A673 (cell line): Measurements from ENCODE around the gene UNC13B. TPM values are rescaled to one million over a fixed set of nuclear protein-coding genes. Genes with fewer than 3 reads are reported as not detected.

Source experiments
- BruUV-seq: library from RNA; stranded (reverse); fragments of 400-500 nt; replicated peaks from 2 replicates; lab custom pipeline; 2021; lab: Mats Ljungman, UMichigan
- CTCF ChIA-PET: fragments of 300-600 bp; sonication (Branson Sonifier 250); formaldehyde crosslinking; loops from one replicate; lab custom pipeline; 2022; ENCODE audit warnings: antibody characterized with exemption; lab: Charles Lee
- POLR2A ChIA-PET: fragments of 300-600 bp; sonication (Branson Sonifier 250); formaldehyde crosslinking; loops from one replicate; lab custom pipeline; 2022; ENCODE audit warnings: antibody characterized with exemption; ENCODE audit not compliant: low non-redundant PET; lab: Charles Lee
- DNase-seq: peaks from one replicate; pipeline ENCODE4 v3.0.0-alpha.2; 2015; ENCODE audit warnings: low spot score
- H3K27ac ChIP-seq: fragments of 200-600 bp; sonication (generic); 2 replicates; pipeline ENCODE4 v1.5.1; 2016; ENCODE audit warnings: mixed run types, low read depth, mild to moderate bottlenecking, mixed read lengths, antibody characterized with exemption, low read length; ENCODE audit not compliant: poor library complexity, severe bottlenecking
- H3K27me3 ChIP-seq: fragments of 200-600 bp; sonication (generic); replicated peaks from 2 replicates; pipeline ENCODE4 v1.6.1; 2017; ENCODE audit warnings: mixed run types, low read depth, mild to moderate bottlenecking, mixed read lengths, antibody characterized with exemption, low read length; ENCODE audit not compliant: insufficient read depth, poor library complexity
- H3K36me3 ChIP-seq: fragments of 200-600 bp; sonication (generic); 2 replicates; pipeline ENCODE4 v1.6.1; 2016; ENCODE audit warnings: mixed run types, mild to moderate bottlenecking, mixed read lengths, antibody characterized with exemption, low read length; ENCODE audit not compliant: insufficient read depth, poor library complexity, severe bottlenecking
- H3K4me1 ChIP-seq: fragments of 200-600 bp; sonication (generic); 2 replicates; pipeline ENCODE4 v1.6.1; 2017; ENCODE audit warnings: mixed run types, mild to moderate bottlenecking, mixed read lengths, antibody characterized with exemption, low read length; ENCODE audit not compliant: insufficient read depth, poor library complexity, severe bottlenecking
- H3K4me3 ChIP-seq: fragments of 200-600 bp; sonication (generic); 2 replicates; pipeline ENCODE4 v1.5.1; 2016; ENCODE audit warnings: low read depth, mixed run types, mild to moderate bottlenecking, mixed read lengths, low read length; ENCODE audit not compliant: poor library complexity, severe bottlenecking
- H3K9me3 ChIP-seq: fragments of 200-600 bp; sonication (generic); 2 replicates; pipeline ENCODE4 v1.6.1; 2016; ENCODE audit warnings: mixed run types, low read depth, mild to moderate bottlenecking, mixed read lengths, antibody characterized with exemption, low read length; ENCODE audit not compliant: poor library complexity, severe bottlenecking
- EZH2 ChIP-seq: fragments of 200-600 bp; sonication (generic); IDR thresholded peaks from 2 replicates; pipeline ENCODE4 v1.6.1; 2017; ENCODE audit warnings: borderline replicate concordance, low read depth, mild to moderate bottlenecking, mixed read lengths, antibody characterized with exemption, low read length; ENCODE audit not compliant: poor library complexity, severe bottlenecking
- intact Hi-C: fragments of 100-400 bp; cut with micrococcal nuclease; formaldehyde crosslinking; loops from one replicate; pipeline ENCODE4 v1.10.0; 2022; ENCODE audit not compliant: unreplicated experiment
- total RNA-seq: library from RNA; stranded (reverse); gene quantifications from 2 replicates; pipeline ENCODE4 v1.2.3, GENCODE V29; 2021
- TF ChIP-seq, protein P1 (sequence below): fragments of 300-800, 200-600 bp; sonication (generic); conservative IDR thresholded peaks from 2 replicates; pipeline ENCODE4 v1.5.1; 2017; ENCODE audit warnings: low read depth, mild to moderate bottlenecking, antibody characterized with exemption, low read length, moderate library complexity, mixed read lengths

The UNC13B gene
- total RNA-seq, 1 experiment from 2014 or later, result 19.8 TPM

DNA sequence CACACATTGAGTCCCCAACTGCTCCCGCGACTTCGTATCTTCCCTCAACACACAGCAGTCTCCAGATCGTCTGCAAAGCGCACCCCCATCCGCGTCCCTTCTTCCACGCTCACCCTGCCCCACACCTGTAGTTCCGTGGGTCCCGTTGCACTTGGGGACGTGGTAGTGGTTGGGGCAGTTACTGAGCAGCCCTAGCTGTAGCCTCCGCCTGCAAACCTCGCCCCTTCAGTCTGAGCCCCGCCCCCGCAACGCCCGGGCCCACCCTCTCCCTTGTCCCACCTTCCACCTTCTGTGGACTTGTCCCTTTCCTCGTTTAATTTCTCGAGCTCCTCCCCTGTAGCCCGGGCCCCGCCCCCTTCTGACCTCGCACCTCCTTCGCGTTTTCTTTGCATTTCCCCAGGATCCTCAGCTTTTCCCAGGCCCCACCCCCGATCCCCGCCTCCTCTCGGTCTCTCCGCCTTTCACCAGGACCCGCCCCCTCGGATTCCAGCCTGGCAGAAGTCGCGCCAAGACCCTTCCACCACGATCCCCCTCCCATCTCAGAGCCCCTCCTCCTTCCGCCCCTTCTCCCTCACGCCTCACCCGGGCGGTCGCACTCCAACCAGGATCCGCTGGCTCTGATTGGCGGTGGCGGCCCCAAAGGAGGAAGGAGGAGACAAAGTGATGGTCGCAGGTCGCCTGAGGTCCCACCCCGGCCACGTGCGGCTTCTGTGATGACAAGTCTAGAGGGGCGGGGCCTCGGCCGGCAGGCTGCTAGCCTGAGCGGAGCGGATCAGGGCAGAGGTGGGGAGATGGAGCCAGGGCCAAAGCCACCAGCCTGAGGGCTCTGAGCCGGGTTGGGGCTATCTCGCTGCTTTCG is 45.9 kb upstream of the UNC13B start, which contains the start of gene ATOSB:
Gene ATOSB, minus strand, starts transcription at position 183 of the 859 bp plus-strand sequence. CDS start 7,588 bp downstream, outside the sequence.
- no peaks in the 10 kb centered on the region for H3K27me3 ChIP-seq
- no peaks in the 10 kb centered on the region for H3K36me3 ChIP-seq
- intact Hi-C loops, result loop anchor here (1.0 to 10.0 kb wide), 6 partner anchors 143 to 541 kb away; partner anchors contain the start of genes CCDC107 and RMRP
- no TSS peak for BruUV-seq
- no peak for TF ChIP-seq EZH2
- TF ChIP-seq, protein P1, sequence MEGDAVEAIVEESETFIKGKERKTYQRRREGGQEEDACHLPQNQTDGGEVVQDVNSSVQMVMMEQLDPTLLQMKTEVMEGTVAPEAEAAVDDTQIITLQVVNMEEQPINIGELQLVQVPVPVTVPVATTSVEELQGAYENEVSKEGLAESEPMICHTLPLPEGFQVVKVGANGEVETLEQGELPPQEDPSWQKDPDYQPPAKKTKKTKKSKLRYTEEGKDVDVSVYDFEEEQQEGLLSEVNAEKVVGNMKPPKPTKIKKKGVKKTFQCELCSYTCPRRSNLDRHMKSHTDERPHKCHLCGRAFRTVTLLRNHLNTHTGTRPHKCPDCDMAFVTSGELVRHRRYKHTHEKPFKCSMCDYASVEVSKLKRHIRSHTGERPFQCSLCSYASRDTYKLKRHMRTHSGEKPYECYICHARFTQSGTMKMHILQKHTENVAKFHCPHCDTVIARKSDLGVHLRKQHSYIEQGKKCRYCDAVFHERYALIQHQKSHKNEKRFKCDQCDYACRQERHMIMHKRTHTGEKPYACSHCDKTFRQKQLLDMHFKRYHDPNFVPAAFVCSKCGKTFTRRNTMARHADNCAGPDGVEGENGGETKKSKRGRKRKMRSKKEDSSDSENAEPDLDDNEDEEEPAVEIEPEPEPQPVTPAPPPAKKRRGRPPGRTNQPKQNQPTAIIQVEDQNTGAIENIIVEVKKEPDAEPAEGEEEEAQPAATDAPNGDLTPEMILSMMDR, result no peak
- peak within 1 kb of the TSS; percentile 53 for H3K4me3 ChIP-seq
- CTCF ChIA-PET, result interaction anchor here (0.5 to 1.3 kb wide), 9 partner anchors 13 to 438 kb away, joined by 3 to 17 read pairs (median 4); partner anchors contain the start of gene STOML2
- DNase-seq, result peak; percentile 98
- POLR2A ChIA-PET, result interaction anchor here (0.5 to 1.0 kb wide), 3 partner anchors 13 to 216 kb away, joined by 3 to 4 read pairs (median 3); partner anchors contain the start of gene STOML2
- no peaks in the 10 kb centered on the region for H3K9me3 ChIP-seq
- H3K27ac ChIP-seq, result peak within 1 kb of the TSS; percentile 83
- H3K4me1 ChIP-seq, result peaks cover 30% of the 10 kb centered on the region

DNA sequence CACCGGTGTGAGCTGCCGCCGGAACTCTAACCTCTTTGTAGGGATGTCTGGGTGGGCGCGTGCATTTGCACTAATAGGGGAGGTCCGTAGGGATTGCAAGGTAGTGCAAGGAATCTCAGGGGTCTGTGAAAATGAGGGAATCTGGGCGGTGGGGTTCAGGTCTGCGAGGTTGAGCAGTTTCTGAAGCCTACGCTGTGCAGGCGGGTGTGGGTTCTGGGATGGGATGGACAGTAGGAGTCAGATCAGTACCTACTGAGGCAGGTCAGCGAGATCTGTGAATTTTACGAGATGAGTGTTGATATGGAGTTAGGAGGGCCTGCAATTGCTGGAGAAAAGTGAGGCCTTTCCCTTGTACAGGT is 45.3 kb upstream of the UNC13B start:
- no peak for DNase-seq
- POLR2A ChIA-PET, result interaction anchor here (1.0 kb wide), 1 partner anchor 13 kb away, joined by 3 read pairs; the partner anchor contains the start of gene STOML2
- no peak for TF ChIP-seq EZH2
- TF ChIP-seq, protein P1, result no peak
- intact Hi-C loops, result loop anchor here (1.0 to 10.0 kb wide), 6 partner anchors 143 to 541 kb away; partner anchors contain the start of genes CCDC107 and RMRP
- BruUV-seq, result no TSS peak
- Histone ChIP-seq H3K4me3 (peak overlapping the region; percentile 53), H3K9me3 (no peaks in the 10 kb centered on the region), H3K4me1 (peaks cover 27% of the 10 kb centered on the region), H3K36me3 (no peaks in the 10 kb centered on the region), H3K27me3 (no peaks in the 10 kb centered on the region), H3K27ac (no peak overlapping the region)
- CTCF ChIA-PET, result interaction anchor here (0.6 to 1.3 kb wide), 5 partner anchors 21 to 437 kb away, joined by 3 to 17 read pairs (median 8); no protein-coding TSS in a partner anchor

DNA sequence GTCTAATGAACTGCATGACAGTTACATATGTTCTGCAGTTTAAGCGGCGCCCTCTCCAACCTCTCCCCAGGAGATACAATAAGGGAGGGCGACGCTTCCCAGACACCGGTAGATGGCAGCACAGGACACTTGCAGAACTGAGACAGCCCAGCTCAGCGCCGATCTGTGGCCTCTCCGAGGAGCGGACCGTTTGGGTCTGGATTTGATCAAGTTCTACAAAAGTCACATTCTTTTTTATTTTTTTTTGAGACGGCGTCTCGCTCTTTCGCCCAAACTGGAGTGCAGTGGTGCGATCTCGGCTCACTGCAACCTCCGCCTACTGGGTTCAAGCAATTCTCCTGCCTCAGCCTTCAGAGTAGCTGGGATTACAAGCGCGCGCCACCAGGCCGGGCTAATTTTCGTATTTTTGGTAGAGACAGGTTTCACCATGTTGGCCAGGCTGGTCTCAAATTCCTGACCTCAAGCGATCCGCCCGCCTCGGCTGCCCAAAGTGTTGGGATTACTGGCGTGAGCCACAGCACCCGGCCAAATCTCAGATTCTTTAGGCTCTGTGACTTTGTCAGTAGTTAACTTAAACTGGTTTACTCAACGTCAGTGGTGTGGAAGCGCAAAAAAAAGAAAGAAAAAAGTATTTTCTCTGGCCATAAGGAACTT is 44.8 kb upstream of the UNC13B start:
- peak; percentile 95 for DNase-seq
- no peak for TF ChIP-seq EZH2
- TF ChIP-seq, protein P1, result peak; percentile 91
- H3K27me3 ChIP-seq, result no peaks in the 10 kb centered on the region
- H3K27ac ChIP-seq, result no peak overlapping the region
- H3K9me3 ChIP-seq, result no peaks in the 10 kb centered on the region
- CTCF ChIA-PET, result interaction anchor here (0.6 to 1.3 kb wide), 4 partner anchors 142 to 437 kb away, joined by 3 to 17 read pairs (median 6); no protein-coding TSS in a partner anchor
- no peaks in the 10 kb centered on the region for H3K36me3 ChIP-seq
- H3K4me3 ChIP-seq, result peak overlapping the region; percentile 53
- peaks cover 23% of the 10 kb centered on the region for H3K4me1 ChIP-seq
- BruUV-seq, result no TSS peak
- POLR2A ChIA-PET, result no interaction called here
- intact Hi-C loops, result loop anchor here (1.0 to 10.0 kb wide), 7 partner anchors 142 to 540 kb away; partner anchors contain the start of genes CCDC107 and RMRP
